ACHN (cell line): Measurements from ENCODE around the gene CNGA1.
A peak's percentile ranks its signal among the peaks of the same experiment; 100 is the strongest.
"Not testable (repeated sequence)": the region's sequence is repeated elsewhere in the genome, so short reads cannot be mapped to it uniquely, and the experiment has no call there.

Source experiments
- DNase-seq: peaks from one replicate; pipeline ENCODE4 v3.0.0-alpha.2; 2015
- in situ Hi-C: cut with HindIII; loops from 2 replicates; pipeline ENCODE4 v1.10.0; 2017; ENCODE audit warnings: low sequenced_read_pairs, low pct_ligation_motif_present, low pct_unique_long_range_greater_than_20kb

The CNGA1 gene

GRCh38 chr4:48002267-48002666 is 14.2 kb downstream of the CNGA1 start:
- DNase-seq = no peak
- in situ Hi-C loops = no loop called here

DNA sequence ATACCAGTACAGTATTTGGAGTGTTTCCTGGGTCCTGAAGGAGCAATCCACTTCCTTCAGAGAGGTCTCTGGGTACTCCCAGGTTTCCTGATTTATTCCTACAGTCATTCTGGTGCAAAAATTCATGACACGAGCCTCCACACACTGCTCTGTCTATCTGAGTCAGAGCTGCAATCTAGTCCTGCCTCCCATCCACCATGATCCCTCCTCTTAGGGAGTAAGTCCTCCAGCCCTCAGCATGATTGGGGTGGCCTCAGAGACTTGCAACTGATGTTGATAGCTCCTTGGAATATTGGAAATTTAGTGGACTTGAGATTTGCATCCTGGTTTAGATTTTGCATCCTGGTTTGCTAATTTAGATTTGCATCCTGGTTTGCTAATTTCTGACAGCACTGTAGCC is 20.5 kb downstream of the CNGA1 start:
- DNase-seq = no peak
- in situ Hi-C loops = no loop called here

DNA sequence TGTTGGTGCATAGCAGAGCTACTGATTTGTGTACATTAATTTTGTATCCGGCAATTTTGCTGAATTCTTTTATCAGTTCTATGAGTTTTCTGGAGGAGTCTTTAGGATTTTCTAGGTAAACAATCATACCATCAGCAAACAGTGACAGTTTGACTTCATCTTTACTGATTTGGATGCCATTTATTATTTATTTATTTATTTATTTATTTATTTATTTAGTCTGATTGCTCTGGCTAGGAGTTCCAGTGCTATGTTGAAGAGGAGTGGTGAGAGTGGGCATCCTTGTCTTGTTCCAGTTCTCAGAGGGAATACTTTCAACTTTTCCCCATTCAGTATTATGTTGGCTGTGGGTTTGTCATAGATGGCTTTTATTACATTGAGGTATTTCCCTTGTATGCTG is 24.0 kb downstream of the CNGA1 start:
- in situ Hi-C loops, DNase-seq: not testable (repeated sequence)

- no peak for DNase-seq
- in situ Hi-C loops = no loop called here
Observed at GRCh38 chr4:47990145-47990544, 26.3 kb downstream of the CNGA1 start.

GRCh38 chr4:47974566-47974965 is 41.9 kb downstream of the CNGA1 start:
- in situ Hi-C loops = no loop called here

DNA sequence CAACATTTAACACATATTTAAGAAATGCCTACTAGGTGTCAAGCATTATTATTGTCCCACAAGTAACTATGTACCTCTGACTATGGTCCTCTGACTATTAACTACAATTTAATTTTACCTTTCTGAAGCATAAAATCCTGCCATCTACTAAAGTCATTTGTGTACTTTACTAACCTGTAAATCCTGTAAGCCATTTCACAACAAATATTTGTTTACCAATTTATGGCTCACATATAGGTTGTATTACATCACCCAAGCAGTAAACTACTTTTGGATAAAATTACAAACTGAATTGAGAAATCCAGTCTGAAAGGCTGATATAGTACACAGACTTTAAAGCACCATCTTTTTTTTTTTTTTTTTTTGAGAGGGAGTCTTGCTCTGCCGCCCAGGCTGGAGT is 43.8 kb downstream of the CNGA1 start:
- DNase-seq = no peak
- in situ Hi-C loops = no loop called here

More at GRCh38 chr4:47974566-47974965, 41.9 kb downstream of the CNGA1 start:
- no peak for DNase-seq

DNA sequence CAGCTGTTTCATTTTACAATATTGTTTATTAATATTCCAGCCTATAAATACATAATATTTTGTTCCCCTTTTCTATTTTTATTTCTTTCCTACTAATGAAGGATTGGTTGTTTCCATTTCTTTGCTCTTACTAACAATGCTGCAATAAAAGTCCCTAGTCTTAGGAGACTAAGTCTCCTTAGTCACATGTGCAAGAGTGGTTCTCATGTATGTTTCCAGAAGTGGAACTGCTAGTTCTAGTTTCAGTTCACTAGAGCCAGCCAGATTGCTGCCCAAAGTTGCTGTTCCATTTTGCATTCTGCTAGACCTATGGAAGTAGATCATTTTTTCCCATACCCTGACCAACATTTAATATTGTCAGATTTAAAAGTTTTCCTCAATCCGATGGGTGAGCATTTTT is 44.3 kb downstream of the CNGA1 start:
- DNase-seq = no peak
- in situ Hi-C loops = no loop called here

DNA sequence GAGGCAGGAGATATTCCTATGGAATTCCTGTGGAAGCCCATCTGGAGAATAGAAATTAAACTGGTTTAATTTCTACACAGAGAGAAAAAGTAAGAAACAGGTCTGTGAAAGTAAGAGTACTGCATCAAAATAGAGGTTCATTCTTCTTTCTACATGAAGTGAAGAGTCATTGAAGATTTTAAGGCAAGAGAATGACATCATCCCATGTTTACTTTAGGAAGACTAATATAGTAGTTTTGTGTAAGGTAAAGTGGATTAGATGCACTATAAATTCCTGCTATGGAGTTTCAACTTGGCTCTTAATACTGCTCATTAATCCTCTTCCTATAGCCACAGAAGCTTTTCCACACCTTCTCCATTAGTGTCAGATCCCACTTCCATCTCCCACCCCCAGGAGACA is 47.6 kb downstream of the CNGA1 start:
- in situ Hi-C loops = no loop called here
- DNase-seq = no peak

GRCh38 chr4:47954677-47955076 is 61.8 kb downstream of the CNGA1 start:
- no peak for DNase-seq
- in situ Hi-C loops = no loop called here

DNA sequence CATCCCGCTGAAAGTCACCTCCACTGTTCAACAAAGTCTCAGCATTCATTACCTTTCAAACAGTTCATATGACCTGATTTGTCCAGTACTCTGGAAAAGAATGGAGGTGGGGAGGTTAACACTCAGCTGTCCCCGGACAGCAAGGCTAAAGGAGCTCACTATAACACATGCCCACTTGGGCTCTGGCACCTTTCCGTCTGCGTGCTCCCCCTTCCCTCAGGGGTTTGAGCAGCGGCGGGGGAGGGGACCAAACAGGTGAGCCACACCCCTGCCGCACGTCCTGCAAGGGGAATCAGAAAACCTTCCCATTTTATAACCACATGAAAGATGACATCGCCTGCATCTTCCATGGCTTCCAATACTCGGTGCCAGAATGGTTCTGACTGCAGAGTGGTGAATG is 62.2 kb downstream of the CNGA1 start:
- DNase-seq = no peak
- in situ Hi-C loops = no loop called here

DNA sequence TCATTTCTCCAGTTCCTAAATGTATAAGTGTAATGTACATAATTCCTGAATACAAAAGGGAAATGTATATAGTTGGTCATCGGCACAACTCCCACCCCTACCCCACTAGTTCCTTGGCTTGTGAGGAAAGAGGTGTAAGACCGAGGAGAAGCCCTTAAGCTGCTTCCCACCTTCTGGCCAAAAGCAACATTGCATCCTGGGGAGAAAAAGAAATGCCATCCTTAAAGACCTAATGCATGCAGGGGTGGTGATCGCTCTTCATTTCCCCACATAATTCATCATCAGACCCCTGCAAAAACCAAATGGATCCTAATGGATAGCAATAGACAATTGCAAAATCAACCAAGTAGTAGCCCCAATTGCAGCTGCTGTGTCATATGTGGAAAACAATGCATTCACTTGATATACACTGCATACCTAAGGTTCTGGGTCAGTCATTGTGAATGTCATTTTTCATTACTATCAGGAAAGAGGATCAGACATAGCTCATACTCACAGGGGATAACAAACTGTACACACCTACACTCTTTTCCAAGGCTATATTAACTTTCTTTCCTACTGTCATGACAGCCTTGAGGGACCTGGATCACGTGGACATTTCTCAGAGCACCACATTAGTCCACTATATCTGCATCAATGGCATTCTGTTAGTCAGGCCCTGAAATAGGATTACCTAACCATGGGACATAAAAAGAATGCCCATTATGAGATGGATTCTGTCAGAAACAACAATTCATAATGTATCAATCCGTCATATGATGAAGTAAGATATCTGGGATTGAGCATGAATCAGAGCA is 70.4 kb downstream of the CNGA1 start:
- no peak for DNase-seq
- in situ Hi-C loops = no loop called here

DNA sequence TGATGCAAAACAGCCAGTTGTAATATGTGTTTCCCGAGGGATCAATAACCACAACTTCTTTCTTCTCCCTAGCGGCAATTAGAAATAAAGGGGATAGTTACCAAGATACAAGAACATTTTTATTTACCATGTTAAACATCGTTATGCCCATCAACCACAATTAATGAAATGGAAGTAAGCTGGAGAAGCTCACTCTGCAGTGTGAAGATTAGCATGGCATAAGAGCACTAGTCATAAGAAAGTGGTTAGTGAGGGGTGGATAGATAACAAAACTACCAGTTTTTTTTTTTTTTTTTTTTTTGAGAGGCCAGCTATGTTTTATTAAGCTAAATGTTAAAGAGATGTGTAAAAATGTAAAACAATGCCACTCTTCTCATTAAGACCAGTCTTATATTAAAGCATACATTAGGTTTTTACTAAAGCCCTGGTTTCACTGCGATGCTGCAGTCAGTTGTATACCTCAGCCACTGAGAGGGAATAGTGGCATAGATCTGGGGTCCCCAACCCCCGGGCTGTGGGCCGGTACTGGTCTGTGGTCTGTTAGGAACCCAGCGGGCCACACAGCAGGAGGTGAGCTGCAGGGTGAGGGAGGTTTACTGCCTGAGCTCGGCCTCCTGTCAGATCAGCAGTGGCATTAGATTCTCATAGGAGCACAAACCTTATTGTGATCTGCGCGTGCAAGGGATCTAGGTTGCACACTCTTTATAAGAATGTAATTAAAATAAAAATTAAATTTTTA is 74.2 kb downstream of the CNGA1 start:
- in situ Hi-C loops = no loop called here
- no peak for DNase-seq

- DNase-seq = no peak
- in situ Hi-C loops = no loop called here
Observed at GRCh38 chr4:47939456-47939855, 77.0 kb downstream of the CNGA1 start.

- in situ Hi-C loops = no loop called here
- no peak for DNase-seq
Observed at GRCh38 chr4:47936336-47936735, 80.1 kb downstream of the CNGA1 start.

GRCh38 chr4:47933840-47934239 is 82.6 kb downstream of the CNGA1 start:
- DNase-seq = peak; percentile 49
- in situ Hi-C loops = no loop called here

- in situ Hi-C loops = no loop called here
- DNase-seq = no peak
Observed at GRCh38 chr4:47930971-47931804, 85.3 kb downstream of the CNGA1 start.

- in situ Hi-C loops = no loop called here
- DNase-seq = no peak
Observed at GRCh38 chr4:47929682-47930201, 86.7 kb downstream of the CNGA1 start.

GRCh38 chr4:47926667-47927258 is 89.7 kb downstream of the CNGA1 start:
- peak; percentile 53 for DNase-seq
- in situ Hi-C loops = no loop called here

DNA sequence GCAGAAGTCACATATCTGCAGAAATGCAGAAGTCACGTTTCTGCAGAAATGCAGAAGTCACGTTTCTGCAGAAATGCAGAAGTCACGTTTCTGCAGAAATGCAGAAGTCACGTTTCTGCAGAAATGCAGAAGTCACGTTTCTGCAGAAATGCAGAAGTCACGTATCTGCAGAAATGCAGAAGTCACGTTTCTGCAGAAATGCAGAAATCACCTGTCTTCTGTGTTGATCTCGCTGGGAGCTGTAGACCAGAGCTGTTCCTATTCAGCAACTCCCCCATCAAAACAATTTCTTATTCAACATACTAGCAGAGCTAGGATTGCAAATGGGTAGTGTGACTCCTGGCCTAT is 93.2 kb downstream of the CNGA1 start:
- DNase-seq, in situ Hi-C loops: not testable (repeated sequence)
